Right forelimb (tissue), 1 donor: ENCODE data around the gene PEX5L.

Experiments used
- DNase-seq: peaks from one replicate; pipeline ENCODE4 v3.0.0-alpha.2; 2018

The PEX5L gene

DNA sequence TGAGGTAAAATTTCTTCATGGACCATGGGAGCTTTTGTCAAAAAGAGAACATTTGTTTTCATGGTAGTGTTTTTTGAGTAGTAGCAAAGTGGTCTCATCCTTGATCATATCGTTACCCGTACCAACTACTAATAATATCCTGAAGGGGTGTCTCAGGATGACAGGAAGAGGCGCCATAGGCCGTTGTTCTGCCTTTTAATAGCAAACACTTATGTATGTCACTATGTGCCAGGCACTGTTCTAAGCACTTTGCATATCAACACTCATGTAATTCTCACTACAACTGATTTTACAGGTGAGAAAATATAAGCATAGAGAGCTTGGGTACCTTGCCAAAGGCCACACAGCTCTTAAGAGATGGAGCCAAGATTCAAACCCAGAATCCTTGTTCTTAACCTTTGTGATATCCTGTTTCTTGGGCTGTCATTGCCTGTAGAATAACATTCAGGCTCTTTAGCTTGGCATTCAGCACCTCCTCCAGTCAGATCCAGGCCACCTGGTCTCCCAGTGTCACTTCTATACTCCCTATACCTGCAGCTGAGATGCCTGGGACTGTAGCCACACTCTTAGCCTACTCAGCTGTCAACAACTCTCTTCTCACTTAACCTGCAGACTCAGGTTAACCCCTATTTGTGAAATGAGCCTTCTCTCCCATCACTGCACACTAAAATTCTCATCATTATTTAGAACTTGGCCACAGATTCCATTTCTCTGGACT lies 270.2 kb downstream of the PEX5L start:
- no peak for DNase-seq

DNA sequence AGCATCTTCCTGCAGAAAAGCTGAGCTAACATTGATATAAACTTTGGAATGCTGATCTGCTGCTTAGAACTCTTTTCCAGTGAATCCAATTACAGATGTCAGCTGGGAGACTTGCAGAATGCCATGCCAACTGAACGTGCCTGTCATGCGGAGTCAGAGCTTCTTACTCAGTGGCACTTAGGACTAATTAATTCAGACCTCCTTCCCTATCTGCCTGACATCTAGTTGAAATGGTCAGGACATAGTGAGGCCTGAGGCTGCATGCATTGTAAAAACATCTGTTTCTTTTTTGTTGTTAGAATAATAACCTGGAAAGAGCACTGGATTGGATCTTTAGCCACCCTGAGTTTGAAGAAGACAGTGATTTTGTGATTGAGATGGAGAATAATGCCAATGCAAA lies 271.3 kb downstream of the PEX5L start:
- no peak for DNase-seq

DNA sequence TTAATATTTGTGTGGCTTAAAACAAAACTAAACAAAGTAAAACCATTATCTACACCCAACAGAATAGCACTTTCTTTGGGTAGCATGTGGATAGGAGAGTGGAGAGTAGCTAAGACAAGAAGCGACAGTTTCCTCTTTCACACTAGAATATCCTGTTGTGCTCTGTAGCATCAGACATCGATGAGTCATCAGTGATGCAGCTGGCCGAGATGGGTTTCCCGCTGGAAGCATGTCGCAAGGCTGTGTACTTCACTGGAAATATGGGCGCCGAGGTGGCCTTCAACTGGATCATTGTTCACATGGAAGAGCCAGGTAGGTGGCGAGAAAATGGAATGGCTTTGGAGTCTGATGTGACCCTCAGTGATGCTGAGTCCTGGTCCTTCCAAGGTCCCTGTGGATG lies 275.8 kb downstream of the PEX5L start:
- DNase-seq = no peak

DNA sequence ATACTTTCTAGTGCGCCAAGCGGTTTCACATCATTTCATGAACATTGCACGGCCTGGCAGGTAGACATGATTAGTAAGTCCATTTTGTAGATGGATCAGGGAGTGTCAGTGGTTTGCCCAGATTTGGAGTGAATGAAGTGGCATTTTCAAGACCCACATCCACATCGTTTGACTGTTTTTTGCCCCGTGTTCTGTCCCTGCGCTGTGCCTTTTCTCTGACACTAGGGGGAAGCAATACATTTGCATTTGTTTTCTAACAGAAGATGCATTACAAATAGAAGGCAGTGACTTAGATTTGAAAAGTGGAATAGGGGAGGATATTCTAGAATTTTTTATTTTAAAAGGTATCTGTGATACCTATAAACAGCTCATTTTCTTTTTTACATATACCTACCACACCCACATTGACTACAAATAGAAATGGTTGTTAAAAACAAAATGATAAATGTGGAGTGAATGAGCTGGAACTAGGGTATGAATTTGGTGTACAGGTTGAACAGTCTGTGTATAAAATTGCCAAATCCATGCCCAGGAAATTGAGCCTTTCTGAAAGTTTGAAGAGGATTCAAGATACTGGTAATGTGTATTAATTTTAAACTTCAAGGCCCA lies 285.9 kb downstream of the PEX5L start:
- no peak for DNase-seq

DNA sequence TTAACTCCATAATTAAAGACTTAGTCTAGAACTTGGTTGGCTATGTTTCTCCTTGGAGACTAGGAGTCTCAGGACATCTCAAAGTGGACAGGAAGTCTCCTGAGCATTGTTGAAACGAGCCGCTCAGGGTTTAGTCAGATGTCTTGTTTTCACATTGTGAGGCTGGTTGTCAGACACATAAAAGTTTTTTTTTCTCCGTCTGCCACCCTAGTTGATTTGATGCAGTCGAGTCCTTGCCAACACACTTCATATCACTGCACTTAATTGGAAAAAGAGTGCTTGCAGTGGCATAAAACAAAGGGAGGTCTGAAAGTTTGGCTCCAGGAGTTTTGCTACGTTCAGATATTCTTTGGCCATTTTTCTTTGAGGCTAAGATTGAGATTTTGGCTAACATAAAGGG lies 291.0 kb downstream of the PEX5L start:
- no peak for DNase-seq

DNA sequence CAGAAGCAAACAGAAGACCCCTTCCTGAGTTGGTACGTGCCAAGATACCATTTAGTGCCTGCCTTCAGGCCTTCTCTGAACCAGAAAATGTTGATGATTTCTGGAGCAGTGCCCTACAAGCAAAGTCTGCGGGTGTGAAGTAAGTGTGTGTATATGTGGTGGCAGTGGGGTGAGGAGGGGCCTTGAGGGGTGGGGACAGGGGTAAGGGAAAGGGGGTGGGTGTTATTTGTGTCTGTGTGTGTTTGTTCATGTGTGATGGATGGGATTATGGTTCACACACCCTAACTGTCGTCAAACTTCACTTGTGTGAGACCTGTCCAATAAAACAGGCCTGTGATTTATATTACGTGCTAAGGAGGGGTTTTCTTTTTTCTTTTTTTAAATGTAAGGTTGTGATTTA lies 291.7 kb downstream of the PEX5L start:
- DNase-seq = no peak
